Thoracic aorta (tissue), 2 donors: ENCODE results near the gene BAZ2A. TPM values are rescaled to one million over a fixed set of nuclear protein-coding genes. Genes with fewer than 3 reads are reported as not detected.
A peak's percentile ranks its signal among the peaks of the same experiment; 100 is the strongest.
"Not testable (repeated sequence)": the region's sequence is repeated elsewhere in the genome, so short reads cannot be mapped to it uniquely, and the experiment has no call there.

Experiments
- ATAC-seq: fragments of 150-250 bp; one replicate; pipeline ENCODE4 v1.8.0; 2017; ENCODE audit warnings: low read depth; ENCODE audit not compliant: insufficient number of reproducible peaks, low FRiP score
- DNase-seq: peaks from one replicate; pipeline ENCODE4 v3.0.0-alpha.2; 2020; ENCODE audit warnings: low spot score
- H3K27ac ChIP-seq, 2 donors: fragments of 200-600 bp; sonication (generic); 1 replicate in 1 of 2; 2 replicates in 1 of 2; pipeline ENCODE4 v1.5.1; 2016; ENCODE audit warnings: mild to moderate bottlenecking in 2 of 2, moderate library complexity in 2 of 2
- H3K27me3 ChIP-seq: fragments of 200-600 bp; sonication (generic); replicated peaks from 2 replicates; pipeline ENCODE4 v1.6.0; 2016; ENCODE audit warnings: mild to moderate bottlenecking; ENCODE audit not compliant: insufficient read depth
- H3K36me3 ChIP-seq: fragments of 200-600 bp; sonication (generic); one replicate; pipeline ENCODE4 v1.5.1; 2016
- H3K4me1 ChIP-seq, 2 donors: fragments of 200-600 bp; sonication (generic); 1 replicate in 1 of 2; 2 replicates in 1 of 2; pipeline versions ENCODE4 v1.5.1 to v1.6.0; 2016; ENCODE audit warnings: low read depth in 2 of 2, mild to moderate bottlenecking in 1 of 2; ENCODE audit not compliant: control insufficient read depth in 1 of 2
- H3K4me3 ChIP-seq: fragments of 200-600 bp; sonication (generic); 2 replicates; pipeline ENCODE4 v1.5.1; 2016; ENCODE audit warnings: mild to moderate bottlenecking
- H3K9me3 ChIP-seq: fragments of 200-600 bp; sonication (generic); 2 replicates; pipeline ENCODE4 v1.5.1; 2016
- CTCF ChIP-seq: fragments of 200-600 bp; sonication (generic); IDR thresholded peaks from one replicate; pipeline ENCODE4 v1.5.1; 2019; ENCODE audit warnings: antibody characterized with exemption
- total RNA-seq, 2 donors: library from RNA; depleted of rRNA; stranded (reverse); fragments of >200 nt; gene quantifications; one replicate each; pipeline versions ENCODE4 v1.1.0 to v1.2.3, GENCODE V29; 2016

Gene BAZ2A
- total RNA-seq, 2 donors from 2014 or later: 84.5 to 172 TPM

GRCh38 chr12:56657416-56658379 lies 27.6 kb upstream of the BAZ2A start:
- TF ChIP-seq CTCF: no peak
- H3K9me3 ChIP-seq: peaks cover 3% of the 10 kb centered on the region
- no peaks in the 10 kb centered on the region for H3K27me3 ChIP-seq
- DNase-seq: no peak
- H3K27ac ChIP-seq: no peak overlapping the region
- ATAC-seq: no peak
- H3K4me3 ChIP-seq: no peak overlapping the region
- H3K36me3 ChIP-seq: peaks cover 3% of the 10 kb centered on the region
- no peaks in the 10 kb centered on the region for H3K4me1 ChIP-seq

GRCh38 chr12:56653781-56654180 lies 23.7 kb upstream of the BAZ2A start:
- H3K27ac ChIP-seq, H3K4me1 ChIP-seq, H3K27me3 ChIP-seq, H3K4me3 ChIP-seq, H3K36me3 ChIP-seq, DNase-seq, H3K9me3 ChIP-seq, ATAC-seq: not testable (repeated sequence)

- not testable (repeated sequence) for H3K27ac ChIP-seq, ATAC-seq, H3K4me3 ChIP-seq, DNase-seq, H3K9me3 ChIP-seq, H3K27me3 ChIP-seq
- peaks cover 8 to 23% of the 10 kb centered on the region in 2 donors for H3K4me1 ChIP-seq
- H3K36me3 ChIP-seq: peaks cover 10% of the 10 kb centered on the region
Measured at GRCh38 chr12:56648023-56648422, 17.9 kb upstream of the BAZ2A start.

- peak; percentile 92 for DNase-seq
Measured at GRCh38 chr12:56645717-56646446, 15.8 kb upstream of the BAZ2A start, which contains the start of gene ATP5F1B. ATP5F1B (minus strand) TSS chr12:56645984; CDS start chr12:56645963, 21 bp downstream.

GRCh38 chr12:56645201-56645716 lies 15.1 kb upstream of the BAZ2A start:
- ATAC-seq: no peak
- no peak for DNase-seq
- H3K27me3 ChIP-seq: no peaks in the 10 kb centered on the region
- peak overlapping the region; percentile 91 to 92 for H3K27ac ChIP-seq
- H3K36me3 ChIP-seq: peaks cover 34% of the 10 kb centered on the region
- H3K9me3 ChIP-seq: no peaks in the 10 kb centered on the region
- no peak for TF ChIP-seq CTCF
- H3K4me3 ChIP-seq: peak overlapping the region; percentile 92
- H3K4me1 ChIP-seq: peaks cover 8 to 23% of the 10 kb centered on the region in 2 donors

More at GRCh38 chr12:56645717-56646446, 15.8 kb upstream of the BAZ2A start, which contains the start of gene ATP5F1B:
- H3K9me3 ChIP-seq: no peaks in the 10 kb centered on the region
- H3K4me1 ChIP-seq: peaks cover 8 to 23% of the 10 kb centered on the region in 2 donors
- peak within 1 kb of the TSS; percentile 92 for H3K4me3 ChIP-seq
- TF ChIP-seq CTCF: no peak
- no peaks in the 10 kb centered on the region for H3K27me3 ChIP-seq
- peak; percentile 100 for ATAC-seq
- H3K27ac ChIP-seq: peak within 1 kb of the TSS; percentile 91 to 96
- peaks cover 29% of the 10 kb centered on the region for H3K36me3 ChIP-seq
